ENCODE results near the gene TBC1D23.

Gene TBC1D23

GRCh38 chr3:100352296-100353231, 91.8 kb downstream of the TBC1D23 start:
- no peak for DNase-seq (ENCODE audit: low spot score)

- peak; percentile 79 for DNase-seq (ENCODE audit: low spot score)
These were observed 94.1 kb downstream of the TBC1D23 start for GRCh38 chr3:100354850-100355249.

GRCh38 chr3:100358413-100358812, 97.6 kb downstream of the TBC1D23 start:
- DNase-seq (ENCODE audit: low spot score): no peak

GRCh38 chr3:100359035-100359434, 98.2 kb downstream of the TBC1D23 start:
- DNase-seq (ENCODE audit: low spot score): no peak

DNA sequence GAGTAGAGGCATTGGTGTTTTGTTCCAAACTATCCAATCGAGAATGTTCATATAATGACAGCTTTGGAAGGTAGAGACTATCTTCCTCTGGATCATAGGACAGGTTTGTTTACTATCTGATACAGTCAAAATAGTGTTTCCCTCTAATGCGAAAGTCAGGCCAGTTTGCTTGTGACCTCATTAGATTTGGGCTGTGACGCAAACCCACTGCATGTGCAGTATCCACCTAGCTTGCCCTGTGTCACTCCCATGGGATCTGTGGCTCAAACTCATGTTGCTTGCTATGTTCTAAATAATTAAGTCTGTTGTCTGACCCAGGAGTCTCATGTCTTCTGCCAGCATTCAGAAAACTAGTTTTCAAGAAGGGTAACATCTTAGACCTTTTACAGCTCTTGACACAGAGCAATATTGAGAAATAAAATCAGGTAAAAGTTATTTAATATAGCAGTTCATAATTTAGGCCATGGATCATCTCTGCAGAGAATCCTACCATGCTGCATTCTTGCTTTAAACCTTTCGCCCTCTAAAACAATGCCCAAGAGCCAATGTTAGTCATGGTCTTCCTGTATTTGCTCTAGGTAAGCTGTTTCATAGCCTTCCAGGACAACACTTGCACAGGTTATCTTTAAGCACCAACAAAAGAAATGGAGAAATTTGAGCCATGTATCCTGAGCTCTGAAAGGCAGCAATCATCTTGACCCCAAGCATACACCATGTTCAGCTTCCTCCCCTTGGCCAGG, 100.1 kb downstream of the TBC1D23 start:
- DNase-seq (ENCODE audit: low spot score): no peak

- DNase-seq (ENCODE audit: low spot score): no peak
These were observed 101.1 kb downstream of the TBC1D23 start for GRCh38 chr3:100361897-100362296.

GRCh38 chr3:100364421-100364820, 103.6 kb downstream of the TBC1D23 start:
- no peak for DNase-seq (ENCODE audit: low spot score)

DNA sequence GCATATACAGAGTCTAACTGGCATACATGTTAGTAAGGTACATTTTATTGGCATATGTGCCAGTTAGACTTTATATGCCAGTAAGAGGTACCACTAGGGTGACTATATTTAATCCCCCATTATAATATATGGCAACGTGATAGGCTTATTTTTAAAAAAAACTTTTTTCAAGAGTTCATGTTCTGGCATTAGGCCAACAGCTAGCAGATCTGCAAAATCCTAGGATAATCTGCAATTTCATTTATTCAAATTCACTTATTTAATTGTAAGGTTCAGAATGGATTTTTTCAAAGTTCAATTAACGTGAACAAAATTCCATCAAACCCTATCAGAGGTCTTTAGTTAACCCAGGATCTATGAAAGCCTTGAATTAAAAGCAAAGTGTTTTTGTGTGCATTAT, 105.6 kb downstream of the TBC1D23 start:
- DNase-seq (ENCODE audit: low spot score): no peak

DNA sequence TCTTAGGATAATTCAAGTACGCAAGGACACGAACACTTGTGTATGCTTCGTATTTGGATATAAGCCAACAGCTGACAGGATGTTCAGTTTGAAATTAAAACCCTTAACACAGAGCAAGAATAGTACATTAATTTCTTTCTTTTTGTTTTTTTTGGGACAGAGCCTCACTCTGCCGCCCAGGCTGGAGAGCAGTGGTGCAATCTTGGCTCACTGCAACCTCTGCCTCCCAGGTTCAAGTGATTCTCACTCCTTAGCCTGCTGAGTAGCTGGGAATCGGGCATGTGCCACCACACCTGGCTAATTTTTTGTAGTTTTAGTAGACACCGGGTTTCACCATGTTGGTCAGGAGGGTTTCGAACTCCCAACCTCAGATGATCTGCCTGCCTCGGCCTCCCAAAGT, 107.6 kb downstream of the TBC1D23 start:
- no peak for DNase-seq (ENCODE audit: low spot score)

DNA sequence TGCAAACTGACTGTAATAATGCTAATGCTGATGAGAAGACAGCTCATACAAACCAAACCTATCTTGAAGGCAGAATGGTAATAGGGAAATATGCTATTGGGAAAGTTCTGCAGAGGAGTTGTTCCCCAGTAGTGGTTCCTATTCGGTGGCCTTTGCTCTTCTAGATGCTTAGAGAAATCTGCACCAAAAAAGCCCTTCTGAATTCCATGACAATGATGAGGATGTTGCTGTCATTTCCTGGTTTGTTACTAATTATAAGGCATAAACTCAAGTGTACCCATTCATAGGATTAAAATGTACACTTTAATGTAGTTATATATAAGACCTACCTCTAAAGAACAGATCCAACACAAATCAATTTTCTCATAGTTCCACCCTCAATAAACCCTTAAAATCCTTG, 110.0 kb downstream of the TBC1D23 start:
- DNase-seq (ENCODE audit: low spot score): no peak

DNA sequence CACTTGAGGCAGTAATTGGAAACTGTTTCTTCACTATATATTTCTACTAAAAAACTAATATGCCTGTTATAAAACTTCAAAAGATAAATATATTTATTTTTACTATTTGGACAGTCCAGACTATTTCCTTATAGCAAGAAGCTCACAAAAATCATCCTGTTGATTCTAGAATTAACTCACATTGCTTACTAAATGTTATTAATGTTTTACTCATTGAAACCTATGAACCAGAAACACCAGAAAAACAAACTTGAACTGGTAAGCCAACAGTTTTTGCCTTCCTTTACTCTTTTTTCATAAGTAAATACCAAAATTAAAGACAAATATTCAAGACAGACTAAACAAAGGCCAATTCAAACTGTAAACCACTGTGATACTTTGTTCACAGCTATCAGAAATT, 113.7 kb downstream of the TBC1D23 start:
- DNase-seq (ENCODE audit: low spot score): no peak

All from hematopoietic multipotent progenitor cell treated with erythropoietin and hydrocortisone succinate and interleukin-3 and kit ligand, for 15 days (in vitro differentiated cells).